ENCODE measurements around the gene NDUFAF5.

- TF ChIP-seq, protein P1, sequence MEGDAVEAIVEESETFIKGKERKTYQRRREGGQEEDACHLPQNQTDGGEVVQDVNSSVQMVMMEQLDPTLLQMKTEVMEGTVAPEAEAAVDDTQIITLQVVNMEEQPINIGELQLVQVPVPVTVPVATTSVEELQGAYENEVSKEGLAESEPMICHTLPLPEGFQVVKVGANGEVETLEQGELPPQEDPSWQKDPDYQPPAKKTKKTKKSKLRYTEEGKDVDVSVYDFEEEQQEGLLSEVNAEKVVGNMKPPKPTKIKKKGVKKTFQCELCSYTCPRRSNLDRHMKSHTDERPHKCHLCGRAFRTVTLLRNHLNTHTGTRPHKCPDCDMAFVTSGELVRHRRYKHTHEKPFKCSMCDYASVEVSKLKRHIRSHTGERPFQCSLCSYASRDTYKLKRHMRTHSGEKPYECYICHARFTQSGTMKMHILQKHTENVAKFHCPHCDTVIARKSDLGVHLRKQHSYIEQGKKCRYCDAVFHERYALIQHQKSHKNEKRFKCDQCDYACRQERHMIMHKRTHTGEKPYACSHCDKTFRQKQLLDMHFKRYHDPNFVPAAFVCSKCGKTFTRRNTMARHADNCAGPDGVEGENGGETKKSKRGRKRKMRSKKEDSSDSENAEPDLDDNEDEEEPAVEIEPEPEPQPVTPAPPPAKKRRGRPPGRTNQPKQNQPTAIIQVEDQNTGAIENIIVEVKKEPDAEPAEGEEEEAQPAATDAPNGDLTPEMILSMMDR (IDR thresholded peaks at IDR 0.05) = no peak
- TF ChIP-seq GTF2I (CRISPR knock-in tag; conservative IDR thresholded peaks at IDR 0.05) (no peak), ESRRA (CRISPR knock-in tag; IDR thresholded peaks at IDR 0.05; ENCODE audit: borderline replicate concordance) (no peak), NFYB (CRISPR knock-in tag; conservative IDR thresholded peaks at IDR 0.05; ENCODE audit: low read depth) (no peak), SP1 (CRISPR knock-in tag; conservative IDR thresholded peaks at IDR 0.05) (no peak), FOXK1 (CRISPR knock-in tag; IDR thresholded peaks at IDR 0.05) (no peak), NFE2L1 (CRISPR knock-in tag; IDR thresholded peaks at IDR 0.05) (no peak), ZNF281 (CRISPR knock-in tag; IDR thresholded peaks at IDR 0.05) (no peak), USF2 (CRISPR knock-in tag; IDR thresholded peaks at IDR 0.05) (no peak)
Observed at GRCh38 chr20:13870170-13870748, 85.4 kb downstream of the NDUFAF5 start.
